Measurements from ENCODE around the gene COL5A3.

COL5A3 gene

GRCh38 chr19:10000171-10000826, 10.0 kb downstream of the COL5A3 start:
- H3K4me3 ChIP-seq (replicated peaks; ENCODE audit: low read depth, low read length) = no peak overlapping the region
- TF ChIP-seq, protein P1, sequence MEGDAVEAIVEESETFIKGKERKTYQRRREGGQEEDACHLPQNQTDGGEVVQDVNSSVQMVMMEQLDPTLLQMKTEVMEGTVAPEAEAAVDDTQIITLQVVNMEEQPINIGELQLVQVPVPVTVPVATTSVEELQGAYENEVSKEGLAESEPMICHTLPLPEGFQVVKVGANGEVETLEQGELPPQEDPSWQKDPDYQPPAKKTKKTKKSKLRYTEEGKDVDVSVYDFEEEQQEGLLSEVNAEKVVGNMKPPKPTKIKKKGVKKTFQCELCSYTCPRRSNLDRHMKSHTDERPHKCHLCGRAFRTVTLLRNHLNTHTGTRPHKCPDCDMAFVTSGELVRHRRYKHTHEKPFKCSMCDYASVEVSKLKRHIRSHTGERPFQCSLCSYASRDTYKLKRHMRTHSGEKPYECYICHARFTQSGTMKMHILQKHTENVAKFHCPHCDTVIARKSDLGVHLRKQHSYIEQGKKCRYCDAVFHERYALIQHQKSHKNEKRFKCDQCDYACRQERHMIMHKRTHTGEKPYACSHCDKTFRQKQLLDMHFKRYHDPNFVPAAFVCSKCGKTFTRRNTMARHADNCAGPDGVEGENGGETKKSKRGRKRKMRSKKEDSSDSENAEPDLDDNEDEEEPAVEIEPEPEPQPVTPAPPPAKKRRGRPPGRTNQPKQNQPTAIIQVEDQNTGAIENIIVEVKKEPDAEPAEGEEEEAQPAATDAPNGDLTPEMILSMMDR (IDR thresholded peaks at IDR 0.05; ENCODE audit: low read length, missing control alignments) = peak; percentile 87
- peak; percentile 72 for DNase-seq (ENCODE audit: low read depth)

DNA sequence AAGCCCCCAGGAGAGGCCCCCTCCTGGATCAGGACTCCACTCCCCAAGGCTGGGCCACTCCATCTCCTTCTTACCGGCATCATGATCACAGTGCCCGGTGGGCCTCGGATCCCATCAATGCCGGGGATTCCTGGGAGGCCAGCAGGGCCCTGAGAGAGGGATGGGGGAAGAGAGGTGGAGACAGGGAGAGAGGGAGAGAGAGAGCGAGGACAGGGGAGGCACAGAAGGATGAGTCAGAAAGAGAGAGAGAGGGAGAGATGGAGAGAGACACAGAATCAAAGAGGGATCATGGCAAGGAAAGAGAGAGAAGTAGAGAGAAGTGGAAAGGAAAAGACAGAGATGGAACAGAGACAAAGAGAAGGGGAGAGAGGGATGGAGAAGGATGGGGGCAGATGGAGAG, 13.8 kb downstream of the COL5A3 start:
- no peak for DNase-seq (ENCODE audit: low read depth)
- no peak overlapping the region for H3K4me3 ChIP-seq (replicated peaks; ENCODE audit: low read depth, low read length)
- TF ChIP-seq, protein P1 (IDR thresholded peaks at IDR 0.05; ENCODE audit: low read length, missing control alignments) = no peak

DNA sequence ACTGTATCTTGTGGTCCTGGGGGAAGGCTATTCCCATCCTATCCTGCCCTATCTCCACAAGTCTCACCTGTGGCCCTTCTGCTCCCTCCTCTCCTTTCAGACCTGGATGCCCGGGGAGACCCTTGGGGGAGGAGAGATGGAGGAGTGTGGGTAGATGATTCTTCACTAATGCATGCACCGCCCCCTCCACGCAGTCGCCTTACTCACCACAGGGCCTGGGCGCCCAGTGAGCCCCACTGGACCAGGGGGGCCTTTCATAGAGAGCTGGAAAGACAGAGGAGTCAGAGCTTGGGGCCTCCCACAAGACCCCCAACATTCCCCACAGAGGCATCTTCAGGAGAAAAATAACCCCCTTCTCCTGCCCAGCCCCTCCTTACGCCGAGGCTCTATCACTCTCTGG, 14.3 kb downstream of the COL5A3 start:
- H3K4me3 ChIP-seq (replicated peaks; ENCODE audit: low read depth, low read length) = no peak overlapping the region
- TF ChIP-seq, protein P1 (IDR thresholded peaks at IDR 0.05; ENCODE audit: low read length, missing control alignments) = no peak
- no peak for DNase-seq (ENCODE audit: low read depth)

DNA sequence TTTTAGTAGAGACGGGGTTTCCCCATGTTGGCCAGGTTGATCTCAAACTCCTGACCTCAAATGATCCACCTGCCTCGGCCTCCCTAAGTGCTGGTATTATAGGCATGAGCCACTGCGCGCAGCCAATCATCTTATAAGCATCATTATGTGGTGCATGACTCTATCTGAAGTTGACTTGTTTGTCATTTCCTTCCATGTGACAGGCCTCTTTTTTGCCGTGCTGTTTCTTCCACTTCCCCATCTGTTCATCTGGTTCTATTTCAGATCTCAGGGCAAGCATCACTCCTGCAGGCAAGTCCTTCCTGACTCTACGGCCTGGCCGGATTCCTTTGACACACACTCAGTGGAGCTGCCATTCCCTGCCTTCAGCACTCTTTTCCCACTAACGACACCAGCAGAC, 15.2 kb downstream of the COL5A3 start:
- TF ChIP-seq, protein P1 (IDR thresholded peaks at IDR 0.05; ENCODE audit: low read length, missing control alignments) = no peak
- no peak overlapping the region for H3K4me3 ChIP-seq (replicated peaks; ENCODE audit: low read depth, low read length)
- no peak for DNase-seq (ENCODE audit: low read depth)

DNA sequence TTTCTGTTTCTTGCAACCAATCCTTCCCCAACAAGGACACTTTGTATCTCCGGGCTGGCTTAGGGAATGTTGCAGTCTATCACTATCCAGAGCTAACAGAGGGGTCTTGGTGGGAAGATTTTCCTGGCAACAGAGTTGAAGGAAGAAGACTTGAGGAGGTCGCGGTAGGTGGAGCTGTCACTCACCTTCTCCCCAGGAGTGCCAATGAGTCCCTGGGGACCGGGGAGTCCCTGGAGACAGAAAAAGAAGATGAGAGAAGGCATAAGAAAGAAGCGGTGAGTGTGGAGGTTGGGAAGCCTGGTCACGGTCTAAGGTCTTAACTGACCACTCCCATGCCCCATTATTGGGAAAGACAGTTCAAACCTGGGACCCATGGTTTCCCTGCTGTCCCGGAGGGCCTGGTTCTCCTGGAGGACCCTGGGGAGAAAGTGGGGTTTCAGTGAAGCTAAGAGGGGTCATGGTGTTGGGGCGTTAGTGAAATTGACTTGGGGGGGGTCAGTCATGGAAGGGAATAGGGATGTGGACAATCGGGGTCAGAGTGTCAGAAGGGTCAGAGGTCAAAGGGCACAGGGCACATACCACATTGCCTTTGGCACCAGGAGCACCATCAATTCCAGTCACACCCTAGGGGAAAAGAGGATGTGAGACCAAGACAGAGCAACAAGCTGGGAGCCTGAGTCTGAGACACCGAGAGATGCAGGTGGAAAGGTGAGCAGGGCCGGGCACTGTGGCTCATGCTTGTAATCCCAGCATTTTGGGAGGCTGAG, 18.7 kb downstream of the COL5A3 start:
- no peak overlapping the region for H3K4me3 ChIP-seq (replicated peaks; ENCODE audit: low read depth, low read length)
- TF ChIP-seq, protein P1 (IDR thresholded peaks at IDR 0.05; ENCODE audit: low read length, missing control alignments) = no peak
- DNase-seq (ENCODE audit: low read depth) = no peak

- TF ChIP-seq, protein P1 (IDR thresholded peaks at IDR 0.05; ENCODE audit: low read length, missing control alignments) = no peak
- no peak overlapping the region for H3K4me3 ChIP-seq (replicated peaks; ENCODE audit: low read depth, low read length)
- DNase-seq (ENCODE audit: low read depth) = no peak
Observed at GRCh38 chr19:9989504-9989903, 20.8 kb downstream of the COL5A3 start.

All from fibroblast of pulmonary artery (primary cell).